ENCODE results near the gene WWC1.
"Not testable (repeated sequence)": the region's sequence is repeated elsewhere in the genome, so short reads cannot be mapped to it uniquely, and the experiment has no call there.

The WWC1 gene

GRCh38 chr5:168413062-168413461 lies 121.6 kb downstream of the WWC1 start:
- DNase-seq (ENCODE audit: low read depth): no peak

GRCh38 chr5:168413596-168413995 lies 122.2 kb downstream of the WWC1 start:
- DNase-seq (ENCODE audit: low read depth): no peak

DNA sequence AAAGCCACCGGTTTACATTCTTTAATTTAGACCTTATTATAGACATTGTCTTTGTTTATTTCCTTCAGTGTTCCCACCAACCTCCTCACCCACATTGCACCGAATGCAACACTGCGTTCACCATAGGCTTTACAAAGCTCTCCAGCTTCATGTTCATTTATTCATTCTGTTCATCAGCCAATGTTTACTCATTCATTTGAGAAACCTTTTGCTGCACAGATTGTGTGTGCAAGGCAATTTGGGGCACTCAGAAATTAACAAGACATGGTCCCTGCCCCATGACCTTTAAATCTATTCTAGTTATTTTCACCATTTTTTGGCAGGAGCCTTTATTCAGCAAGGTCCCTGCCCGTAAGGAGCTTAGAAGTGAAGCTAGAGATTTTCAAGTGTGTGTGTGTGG lies 124.0 kb downstream of the WWC1 start:
- no peak for DNase-seq (ENCODE audit: low read depth)

DNA sequence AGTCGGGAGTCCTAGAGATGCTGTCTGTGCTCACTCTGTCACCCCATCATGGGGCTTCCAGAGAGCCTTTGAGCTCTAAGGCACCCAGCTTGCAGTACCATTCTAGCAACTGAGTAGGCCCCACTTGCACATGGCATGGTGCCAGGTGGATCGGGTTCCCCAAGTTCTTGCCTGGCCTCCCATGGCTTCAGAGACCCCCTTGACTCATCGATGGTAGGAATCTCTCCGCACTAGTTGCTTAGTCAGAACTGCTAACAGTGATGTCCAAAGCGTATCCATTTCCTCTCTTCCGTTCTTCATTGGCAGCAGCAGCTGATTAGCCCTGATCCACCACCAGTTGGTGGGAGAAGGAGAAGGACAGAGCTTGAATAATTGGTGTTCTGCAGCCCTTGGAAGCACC lies 124.5 kb downstream of the WWC1 start:
- DNase-seq (ENCODE audit: low read depth): no peak

- DNase-seq (ENCODE audit: low read depth): no peak
Measured at GRCh38 chr5:168417731-168418429, 126.4 kb downstream of the WWC1 start.

DNA sequence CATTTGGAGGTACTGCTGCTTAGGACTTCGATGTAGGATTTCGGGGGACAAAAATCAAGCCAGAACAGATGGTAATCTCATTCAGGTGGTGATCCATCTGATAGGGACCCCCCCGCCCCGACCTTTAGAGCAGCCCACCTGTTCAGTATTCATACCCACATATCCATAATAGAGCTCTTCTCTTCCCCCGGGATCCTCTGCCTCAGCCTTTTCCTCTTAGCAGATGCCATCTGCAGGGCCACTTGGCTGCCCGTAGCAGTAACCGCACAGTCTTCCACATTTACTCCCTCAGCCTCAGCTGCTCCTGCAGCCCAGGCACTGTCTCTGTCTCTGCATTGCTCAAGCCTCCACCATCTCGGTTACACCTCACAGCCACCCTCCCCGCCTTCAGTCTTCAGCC lies 129.0 kb downstream of the WWC1 start:
- DNase-seq (ENCODE audit: low read depth): no peak

DNA sequence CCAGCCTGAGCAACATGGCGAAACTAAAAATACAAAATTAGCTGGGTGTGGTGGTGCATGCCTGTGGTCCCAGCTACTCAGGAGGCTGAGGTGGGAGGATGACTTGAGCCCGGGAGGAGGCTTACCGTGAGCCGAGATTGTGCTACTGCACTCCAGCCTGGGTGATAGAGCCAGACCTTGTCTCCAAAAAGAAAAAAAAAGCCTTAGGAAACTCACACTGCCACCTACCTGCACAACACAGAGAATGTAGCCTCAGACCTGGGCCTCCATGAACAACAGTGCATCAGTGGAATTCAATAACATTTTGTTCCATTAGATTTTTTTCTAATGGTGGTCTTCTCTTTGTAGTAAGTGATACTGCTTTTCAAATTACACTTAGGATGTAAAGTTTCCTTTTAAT lies 131.0 kb downstream of the WWC1 start:
- no peak for DNase-seq (ENCODE audit: low read depth)

DNA sequence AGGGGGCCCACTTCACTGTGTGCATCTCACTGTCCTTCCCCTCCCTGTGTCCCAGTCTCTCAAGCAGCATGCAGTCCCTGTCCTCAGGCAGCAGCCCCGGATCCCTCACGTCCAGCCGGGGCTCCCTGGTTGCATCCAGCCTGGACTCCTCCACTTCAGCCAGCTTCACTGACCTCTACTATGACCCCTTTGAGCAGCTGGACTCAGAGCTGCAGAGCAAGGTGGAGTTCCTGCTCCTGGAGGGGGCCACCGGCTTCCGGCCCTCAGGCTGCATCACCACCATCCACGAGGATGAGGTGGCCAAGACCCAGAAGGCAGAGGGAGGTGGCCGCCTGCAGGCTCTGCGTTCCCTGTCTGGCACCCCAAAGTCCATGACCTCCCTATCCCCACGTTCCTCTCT lies 132.0 kb downstream of the WWC1 start:
- DNase-seq (ENCODE audit: low read depth): no peak

DNA sequence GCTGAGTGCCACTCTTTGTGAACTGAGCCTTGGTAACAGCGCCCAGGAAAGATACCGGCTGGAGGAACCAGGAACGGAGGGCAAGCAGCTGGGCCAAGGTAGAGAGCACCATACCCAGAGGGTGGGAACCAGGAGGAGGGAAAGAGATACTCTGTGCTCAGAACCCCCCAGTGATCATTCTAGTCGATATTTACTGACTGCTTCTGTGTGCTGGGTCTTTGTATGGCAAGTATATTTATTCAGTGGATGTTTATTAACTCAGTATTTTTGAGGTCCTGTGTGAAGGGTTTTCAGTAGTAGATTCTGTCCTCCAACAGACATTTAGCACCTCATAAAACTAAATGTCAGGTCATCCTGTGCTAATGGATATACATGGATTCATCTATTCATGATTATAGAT lies 132.5 kb downstream of the WWC1 start:
- no peak for DNase-seq (ENCODE audit: low read depth)

GRCh38 chr5:168424594-168425323 lies 133.3 kb downstream of the WWC1 start:
- DNase-seq (ENCODE audit: low read depth): no peak

DNA sequence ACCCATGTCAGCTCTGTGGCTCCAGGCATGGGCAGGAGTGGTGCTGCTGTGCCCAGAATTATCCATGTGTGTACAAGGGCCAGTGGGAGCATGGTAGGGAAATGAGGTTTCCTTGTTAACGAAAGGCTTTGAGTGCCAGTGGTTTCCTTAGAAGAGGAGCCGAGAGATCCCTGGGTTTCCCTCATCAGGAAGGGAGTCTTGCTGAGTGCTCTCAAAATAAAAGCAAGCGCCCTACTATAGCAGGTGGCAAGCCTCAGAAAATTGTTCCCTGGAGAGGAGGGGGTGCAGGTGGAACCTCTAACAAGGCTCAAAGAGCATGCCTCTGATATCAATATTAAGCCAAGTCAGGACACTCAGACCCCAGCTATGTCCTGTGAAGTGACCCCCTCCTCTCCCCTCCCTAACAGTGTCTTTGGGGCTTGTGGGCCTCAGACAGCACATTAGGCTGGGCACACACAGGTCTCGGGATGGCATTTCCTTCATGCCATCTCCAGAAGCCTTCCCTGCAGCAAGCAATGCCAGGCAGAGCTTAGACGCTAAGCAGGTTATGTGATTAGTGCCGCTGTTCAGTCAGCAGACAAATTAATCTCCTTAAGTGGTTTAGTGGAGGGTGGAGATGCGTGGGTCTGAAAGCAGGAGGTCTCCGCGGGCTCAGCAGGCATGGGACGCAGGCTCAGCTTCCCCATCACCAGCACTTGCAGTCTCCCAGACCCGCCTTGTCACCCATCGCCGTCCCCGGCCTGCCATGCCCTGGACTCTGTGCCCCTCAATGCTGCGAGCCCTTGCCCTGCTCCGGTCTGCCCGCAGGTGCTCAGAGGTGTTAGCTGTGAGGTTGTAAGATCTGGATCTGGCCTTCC lies 134.8 kb downstream of the WWC1 start:
- no peak for DNase-seq (ENCODE audit: low read depth)

DNA sequence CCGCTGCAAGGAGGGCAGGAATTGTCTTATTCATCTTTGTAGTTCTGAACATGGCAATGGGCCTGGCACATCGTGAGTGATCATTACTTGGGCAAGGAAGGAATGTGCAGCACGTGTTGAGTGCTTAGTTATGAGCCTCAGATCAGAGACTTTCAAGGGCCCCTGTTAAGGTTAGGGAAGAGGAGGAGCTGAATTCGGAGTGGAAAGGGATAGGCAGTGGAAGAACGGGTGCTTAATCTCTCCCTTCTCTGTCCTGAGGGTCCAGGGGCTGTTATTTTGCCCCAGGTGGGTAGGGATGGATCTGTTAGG lies 135.4 kb downstream of the WWC1 start:
- no peak for DNase-seq (ENCODE audit: low read depth)

DNA sequence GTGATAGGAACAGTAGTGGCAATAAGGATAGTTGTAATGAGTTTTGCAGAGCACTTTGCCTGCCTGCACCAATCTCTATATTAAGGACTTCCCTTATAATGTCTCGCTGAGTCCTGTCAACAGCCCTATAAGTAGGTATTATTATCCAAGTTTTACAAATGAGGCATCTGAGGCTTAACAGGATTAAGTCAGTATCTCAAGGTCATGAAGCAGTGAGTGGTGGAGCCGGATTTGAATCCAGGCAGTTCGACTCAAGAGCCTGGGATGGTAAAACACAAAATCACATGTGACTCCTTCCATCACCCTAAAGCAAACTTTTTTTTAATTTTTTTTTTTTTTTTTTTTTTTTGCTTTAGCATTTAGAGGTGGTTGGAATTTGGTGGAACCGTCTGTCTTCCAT lies 135.8 kb downstream of the WWC1 start:
- no peak for DNase-seq (ENCODE audit: low read depth)

- DNase-seq (ENCODE audit: low read depth): no peak
Measured at GRCh38 chr5:168428552-168428951, 137.1 kb downstream of the WWC1 start.

- DNase-seq (ENCODE audit: low read depth): no peak
Measured at GRCh38 chr5:168430296-168430695, 138.9 kb downstream of the WWC1 start.

DNA sequence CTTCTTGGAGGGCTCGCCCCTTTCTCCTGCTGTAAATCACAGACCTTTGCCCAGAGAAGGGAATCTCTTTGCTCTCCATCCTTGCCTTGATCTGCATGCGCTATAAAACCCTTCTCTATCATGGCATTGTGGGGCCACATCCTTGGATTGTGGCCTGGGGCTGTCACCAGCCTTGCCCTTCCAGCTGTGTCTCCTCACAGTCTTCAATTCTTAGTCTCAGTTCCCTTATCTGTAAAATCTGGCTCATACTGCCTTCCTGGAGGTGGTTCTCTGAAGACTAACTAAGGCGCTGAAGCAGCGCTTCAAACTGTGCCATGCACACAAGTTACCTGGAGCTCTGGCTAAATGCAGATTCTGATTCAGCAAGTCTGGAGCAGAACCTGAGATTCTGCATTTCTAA lies 141.5 kb downstream of the WWC1 start:
- DNase-seq (ENCODE audit: low read depth): no peak

GRCh38 chr5:168434001-168434400 lies 142.6 kb downstream of the WWC1 start:
- DNase-seq (ENCODE audit: low read depth): no peak

- DNase-seq (ENCODE audit: low read depth): no peak
Measured at GRCh38 chr5:168434746-168435321, 143.4 kb downstream of the WWC1 start.

GRCh38 chr5:168435340-168435739 lies 143.9 kb downstream of the WWC1 start:
- not testable (repeated sequence) for DNase-seq (ENCODE audit: low read depth)

DNA sequence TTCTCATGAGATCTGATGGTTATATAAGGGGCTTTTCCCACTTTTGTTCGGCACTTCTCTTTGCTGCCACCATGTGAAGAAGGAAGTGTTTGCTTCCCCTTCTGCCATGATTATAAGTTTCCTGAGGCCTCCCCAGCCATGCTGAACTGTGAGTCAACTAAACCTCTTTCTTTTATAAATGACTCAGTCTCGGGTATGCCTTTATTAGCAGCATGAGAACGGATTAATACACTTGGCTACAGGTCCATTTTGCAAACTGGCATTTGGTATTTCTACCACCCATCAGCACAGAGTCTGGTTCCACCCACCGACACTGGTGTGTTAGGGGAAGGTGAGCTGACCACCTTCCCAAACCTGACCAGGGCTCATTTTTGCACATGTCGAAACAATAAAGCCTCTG lies 146.9 kb downstream of the WWC1 start:
- DNase-seq (ENCODE audit: low read depth): no peak

DNA sequence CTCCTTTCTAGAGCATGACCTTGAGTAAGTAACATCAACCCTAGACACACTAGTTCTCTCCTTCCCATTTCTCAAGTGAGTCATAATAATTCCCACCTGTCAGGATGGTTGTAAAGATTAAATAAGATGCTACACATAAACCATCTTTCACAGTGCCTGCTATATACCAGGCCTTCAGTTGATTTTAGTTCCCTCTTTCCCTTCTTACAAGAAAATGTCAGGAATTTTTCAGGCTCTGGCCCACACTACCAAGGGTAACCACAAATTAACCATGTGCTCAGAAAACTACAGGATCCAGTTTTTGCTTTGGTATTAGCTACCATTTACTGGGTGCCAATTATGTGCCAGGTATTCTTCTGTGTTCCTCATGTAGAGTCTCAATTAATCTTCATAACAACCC lies 152.1 kb downstream of the WWC1 start:
- no peak for DNase-seq (ENCODE audit: low read depth)

DNA sequence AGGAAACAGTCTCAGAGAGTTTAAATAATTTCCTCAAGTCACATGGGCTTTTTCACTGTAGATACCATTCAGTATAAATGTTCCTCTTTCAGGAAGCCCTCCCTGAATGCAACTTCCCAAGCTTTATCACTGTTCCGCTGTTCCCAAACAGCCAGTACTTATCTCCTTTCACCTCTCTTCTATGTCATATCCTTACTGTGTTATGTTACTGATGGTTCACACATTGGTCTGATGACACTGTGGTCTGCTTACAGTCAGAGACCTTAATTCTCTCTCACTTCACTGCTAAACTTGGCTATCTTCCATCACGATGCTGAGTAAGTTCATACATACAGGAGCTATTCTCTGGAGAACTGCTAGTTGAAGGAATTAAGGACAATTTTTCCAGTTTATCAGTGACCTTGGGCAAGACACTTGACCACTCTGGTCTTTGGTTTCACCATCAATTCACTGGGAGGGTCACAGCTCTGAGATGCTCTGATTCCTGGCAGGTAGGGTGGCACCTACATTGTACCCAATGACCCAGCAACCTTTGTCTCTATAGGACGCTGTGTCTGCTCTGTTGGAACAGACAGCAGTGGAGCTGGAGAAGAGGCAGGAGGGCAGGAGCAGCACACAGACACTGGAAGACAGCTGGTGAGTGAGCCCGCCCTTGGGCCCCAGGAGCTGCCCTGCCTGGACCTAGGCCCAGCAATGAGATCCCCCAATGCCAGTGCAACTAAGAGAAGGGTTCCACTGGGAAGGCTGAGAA lies 152.7 kb downstream of the WWC1 start:
- DNase-seq (ENCODE audit: low read depth): no peak
